Sigmoid colon (tissue), 3 donors: ENCODE results near the gene B4GALT2.

Experiments used
- POLR2A ChIP-seq, 2 donors: fragments of 450-650 bp; IDR thresholded peaks; one replicate each; pipeline ENCODE4 v1.6.1; 2016; ENCODE audit warnings: antibody characterized with exemption in 2 of 2, mild to moderate bottlenecking in 2 of 2, moderate library complexity in 2 of 2
- TF ChIP-seq, protein P1 (sequence below), 4 experiments: fragments of 450-650 bp in 3 of 4; fragments of 200-600 bp in 1 of 4; IDR thresholded peaks; one replicate each; pipeline ENCODE4 v1.5.1; 2016 to 2019; ENCODE audit warnings: antibody characterized with exemption in 4 of 4, mild to moderate bottlenecking in 3 of 4, moderate library complexity in 2 of 4

DNA sequence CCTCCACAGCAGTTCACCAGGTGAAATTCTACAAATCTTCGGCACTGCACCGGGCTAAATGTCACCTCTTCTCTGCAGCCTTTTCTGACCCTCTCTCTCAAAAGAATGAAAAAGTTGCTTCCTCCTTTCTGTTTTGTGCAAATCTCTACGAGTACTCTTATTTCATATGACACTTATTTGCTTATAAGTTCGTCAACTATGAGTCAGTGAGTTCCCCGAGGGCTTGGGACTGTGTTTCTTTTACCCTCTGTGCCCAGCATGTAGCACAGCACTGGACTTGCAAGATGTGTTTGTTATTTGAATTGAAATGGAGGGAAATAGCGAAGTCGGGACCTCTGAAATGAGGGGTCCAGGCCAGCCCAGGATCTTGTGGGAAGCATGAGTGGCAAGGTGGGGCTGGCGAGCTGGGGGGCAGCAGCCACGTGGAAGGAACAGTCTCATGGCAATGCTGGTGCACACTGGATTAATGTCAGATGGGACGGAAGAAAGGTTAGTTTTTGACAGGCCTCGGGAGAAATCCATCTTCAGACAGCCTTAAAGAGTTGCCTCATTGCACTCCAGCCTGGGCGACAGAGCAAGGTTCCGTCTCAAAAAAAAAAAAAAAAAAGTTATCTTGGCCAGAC is 46.0 kb downstream of the B4GALT2 start:
- TF ChIP-seq, protein P1, sequence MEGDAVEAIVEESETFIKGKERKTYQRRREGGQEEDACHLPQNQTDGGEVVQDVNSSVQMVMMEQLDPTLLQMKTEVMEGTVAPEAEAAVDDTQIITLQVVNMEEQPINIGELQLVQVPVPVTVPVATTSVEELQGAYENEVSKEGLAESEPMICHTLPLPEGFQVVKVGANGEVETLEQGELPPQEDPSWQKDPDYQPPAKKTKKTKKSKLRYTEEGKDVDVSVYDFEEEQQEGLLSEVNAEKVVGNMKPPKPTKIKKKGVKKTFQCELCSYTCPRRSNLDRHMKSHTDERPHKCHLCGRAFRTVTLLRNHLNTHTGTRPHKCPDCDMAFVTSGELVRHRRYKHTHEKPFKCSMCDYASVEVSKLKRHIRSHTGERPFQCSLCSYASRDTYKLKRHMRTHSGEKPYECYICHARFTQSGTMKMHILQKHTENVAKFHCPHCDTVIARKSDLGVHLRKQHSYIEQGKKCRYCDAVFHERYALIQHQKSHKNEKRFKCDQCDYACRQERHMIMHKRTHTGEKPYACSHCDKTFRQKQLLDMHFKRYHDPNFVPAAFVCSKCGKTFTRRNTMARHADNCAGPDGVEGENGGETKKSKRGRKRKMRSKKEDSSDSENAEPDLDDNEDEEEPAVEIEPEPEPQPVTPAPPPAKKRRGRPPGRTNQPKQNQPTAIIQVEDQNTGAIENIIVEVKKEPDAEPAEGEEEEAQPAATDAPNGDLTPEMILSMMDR (IDR thresholded peaks at IDR 0.05) = no peak
- no peak for TF ChIP-seq POLR2A (IDR thresholded peaks at IDR 0.05)
